ENCODE data around the gene NR1D2.

GRCh38 chr3:23921052-23921511, 24.0 kb upstream of the NR1D2 start:
- TF ChIP-seq, protein P1, sequence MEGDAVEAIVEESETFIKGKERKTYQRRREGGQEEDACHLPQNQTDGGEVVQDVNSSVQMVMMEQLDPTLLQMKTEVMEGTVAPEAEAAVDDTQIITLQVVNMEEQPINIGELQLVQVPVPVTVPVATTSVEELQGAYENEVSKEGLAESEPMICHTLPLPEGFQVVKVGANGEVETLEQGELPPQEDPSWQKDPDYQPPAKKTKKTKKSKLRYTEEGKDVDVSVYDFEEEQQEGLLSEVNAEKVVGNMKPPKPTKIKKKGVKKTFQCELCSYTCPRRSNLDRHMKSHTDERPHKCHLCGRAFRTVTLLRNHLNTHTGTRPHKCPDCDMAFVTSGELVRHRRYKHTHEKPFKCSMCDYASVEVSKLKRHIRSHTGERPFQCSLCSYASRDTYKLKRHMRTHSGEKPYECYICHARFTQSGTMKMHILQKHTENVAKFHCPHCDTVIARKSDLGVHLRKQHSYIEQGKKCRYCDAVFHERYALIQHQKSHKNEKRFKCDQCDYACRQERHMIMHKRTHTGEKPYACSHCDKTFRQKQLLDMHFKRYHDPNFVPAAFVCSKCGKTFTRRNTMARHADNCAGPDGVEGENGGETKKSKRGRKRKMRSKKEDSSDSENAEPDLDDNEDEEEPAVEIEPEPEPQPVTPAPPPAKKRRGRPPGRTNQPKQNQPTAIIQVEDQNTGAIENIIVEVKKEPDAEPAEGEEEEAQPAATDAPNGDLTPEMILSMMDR (IDR thresholded peaks at IDR 0.05; ENCODE audit: poor library complexity, severe bottlenecking) = no peak
- TF ChIP-seq POLR2AphosphoS5 (IDR thresholded peaks at IDR 0.05) = no peak
- no peak for TF ChIP-seq MXI1 (conservative IDR thresholded peaks at IDR 0.05; ENCODE audit: poor library complexity, severe bottlenecking)
- TF ChIP-seq EZH2 (IDR thresholded peaks at IDR 0.05; ENCODE audit: borderline replicate concordance, insufficient read depth, low read length, poor library complexity, severe bottlenecking) = no peak
- TF ChIP-seq SMC3 (conservative IDR thresholded peaks at IDR 0.05; ENCODE audit: poor library complexity) = no peak
- TF ChIP-seq TAF1 (IDR thresholded peaks at IDR 0.05; ENCODE audit: low read depth) = no peak
- no peak for TF ChIP-seq REST (IDR thresholded peaks at IDR 0.05; ENCODE audit: borderline replicate concordance)
- no peak for TF ChIP-seq RAD21 (conservative IDR thresholded peaks at IDR 0.05)
- no peak for TF ChIP-seq EP300 (conservative IDR thresholded peaks at IDR 0.05; ENCODE audit: poor library complexity, severe bottlenecking)

All from neural cell (in vitro differentiated cells).